Loucy (cell line): ENCODE data around the gene SSTR5.

Experiments used
- H2AFZ ChIP-seq: fragments of 200-600 bp; sonication (generic); 2 replicates; pipeline ENCODE4 v1.6.0; 2016; ENCODE audit warnings: antibody characterized with exemption, mild to moderate bottlenecking, low read length, moderate library complexity
- H3F3A ChIP-seq: fragments of 200-600 bp; 2 replicates; pipeline ENCODE4 v1.6.0; 2016; ENCODE audit warnings: antibody characterized with exemption, low read depth, mild to moderate bottlenecking
- H3K27me3 ChIP-seq: fragments of 200-600 bp; sonication (generic); 2 replicates; pipeline ENCODE4 v1.6.1; 2014; ENCODE audit warnings: low read length, mild to moderate bottlenecking; ENCODE audit not compliant: insufficient read depth, poor library complexity, severe bottlenecking
- H3K36me3 ChIP-seq: fragments of 200-600 bp; sonication (generic); 2 replicates; pipeline ENCODE4 v1.6.1; 2016; ENCODE audit warnings: low read length; ENCODE audit not compliant: insufficient read depth
- H3K4me1 ChIP-seq: fragments of 200-600 bp; sonication (generic); 2 replicates; pipeline ENCODE4 v1.5.1; 2014; ENCODE audit warnings: low read length, mild to moderate bottlenecking; ENCODE audit not compliant: insufficient read depth, poor library complexity, severe bottlenecking
- H3K4me2 ChIP-seq: fragments of 200-600 bp; sonication (generic); 2 replicates; pipeline ENCODE4 v1.6.0; 2014; ENCODE audit warnings: antibody characterized with exemption, low read length, low read depth, mild to moderate bottlenecking; ENCODE audit not compliant: poor library complexity, severe bottlenecking
- H3K4me3 ChIP-seq: fragments of 200-600 bp; sonication (generic); 2 replicates; pipeline ENCODE4 v1.5.1; 2014; ENCODE audit warnings: low read length, mild to moderate bottlenecking, mixed read lengths; ENCODE audit not compliant: poor library complexity, severe bottlenecking
- H3K79me2 ChIP-seq: fragments of 200-600 bp; sonication (generic); 2 replicates; pipeline ENCODE4 v1.6.1; 2014; ENCODE audit warnings: low read length; ENCODE audit not compliant: insufficient read depth
- H3K9ac ChIP-seq: fragments of 200-600 bp; sonication (generic); 2 replicates; pipeline ENCODE4 v1.6.0; 2014; ENCODE audit warnings: mild to moderate bottlenecking, low read depth, low read length, moderate library complexity; ENCODE audit not compliant: poor library complexity, severe bottlenecking
- H3K9me2 ChIP-seq: fragments of 200-600 bp; sonication (generic); replicated peaks from 2 replicates; pipeline ENCODE4 v1.6.1; 2016; ENCODE audit warnings: low read depth, low read length, mixed read lengths
- H3K9me3 ChIP-seq: fragments of 200-600 bp; sonication (generic); 2 replicates; pipeline ENCODE4 v1.6.1; 2014; ENCODE audit warnings: mild to moderate bottlenecking, antibody characterized with exemption, low read length, low read depth; ENCODE audit not compliant: insufficient read depth
- H4K20me1 ChIP-seq: fragments of 200-600 bp; sonication (generic); 2 replicates; pipeline ENCODE4 v1.6.0; 2014; ENCODE audit warnings: antibody characterized with exemption, low read length, mild to moderate bottlenecking; ENCODE audit not compliant: insufficient read depth, poor library complexity, severe bottlenecking
- EZH2phosphoT487 ChIP-seq: fragments of 200-600 bp; IDR thresholded peaks from 2 replicates; pipeline ENCODE4 v1.6.1; 2018; ENCODE audit warnings: antibody characterized with exemption, mild to moderate bottlenecking, moderate library complexity, borderline replicate concordance
- TF ChIP-seq, protein P1 (sequence below): fragments of 200-600 bp; sonication (generic); conservative IDR thresholded peaks from 2 replicates; pipeline ENCODE4 v1.5.1; 2014; ENCODE audit warnings: mild to moderate bottlenecking, antibody characterized with exemption, low read length

SSTR5 gene

GRCh38 chr16:1094124-1094479 lies 21.6 kb downstream of the SSTR5 start:
- Histone ChIP-seq H4K20me1 (no peaks in the 10 kb centered on the region), H3K9me2 (no peaks in the 10 kb centered on the region), H3F3A (no peaks in the 10 kb centered on the region), H3K79me2 (no peaks in the 10 kb centered on the region), H3K4me2 (no peak overlapping the region), H2AFZ (no peak overlapping the region), H3K27me3 (no peaks in the 10 kb centered on the region), H3K4me3 (no peak overlapping the region), H3K9ac (no peak overlapping the region), H3K9me3 (no peaks in the 10 kb centered on the region), H3K36me3 (no peaks in the 10 kb centered on the region), H3K4me1 (no peaks in the 10 kb centered on the region)
- no peak for TF ChIP-seq EZH2phosphoT487
- TF ChIP-seq, protein P1, sequence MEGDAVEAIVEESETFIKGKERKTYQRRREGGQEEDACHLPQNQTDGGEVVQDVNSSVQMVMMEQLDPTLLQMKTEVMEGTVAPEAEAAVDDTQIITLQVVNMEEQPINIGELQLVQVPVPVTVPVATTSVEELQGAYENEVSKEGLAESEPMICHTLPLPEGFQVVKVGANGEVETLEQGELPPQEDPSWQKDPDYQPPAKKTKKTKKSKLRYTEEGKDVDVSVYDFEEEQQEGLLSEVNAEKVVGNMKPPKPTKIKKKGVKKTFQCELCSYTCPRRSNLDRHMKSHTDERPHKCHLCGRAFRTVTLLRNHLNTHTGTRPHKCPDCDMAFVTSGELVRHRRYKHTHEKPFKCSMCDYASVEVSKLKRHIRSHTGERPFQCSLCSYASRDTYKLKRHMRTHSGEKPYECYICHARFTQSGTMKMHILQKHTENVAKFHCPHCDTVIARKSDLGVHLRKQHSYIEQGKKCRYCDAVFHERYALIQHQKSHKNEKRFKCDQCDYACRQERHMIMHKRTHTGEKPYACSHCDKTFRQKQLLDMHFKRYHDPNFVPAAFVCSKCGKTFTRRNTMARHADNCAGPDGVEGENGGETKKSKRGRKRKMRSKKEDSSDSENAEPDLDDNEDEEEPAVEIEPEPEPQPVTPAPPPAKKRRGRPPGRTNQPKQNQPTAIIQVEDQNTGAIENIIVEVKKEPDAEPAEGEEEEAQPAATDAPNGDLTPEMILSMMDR = no peak

DNA sequence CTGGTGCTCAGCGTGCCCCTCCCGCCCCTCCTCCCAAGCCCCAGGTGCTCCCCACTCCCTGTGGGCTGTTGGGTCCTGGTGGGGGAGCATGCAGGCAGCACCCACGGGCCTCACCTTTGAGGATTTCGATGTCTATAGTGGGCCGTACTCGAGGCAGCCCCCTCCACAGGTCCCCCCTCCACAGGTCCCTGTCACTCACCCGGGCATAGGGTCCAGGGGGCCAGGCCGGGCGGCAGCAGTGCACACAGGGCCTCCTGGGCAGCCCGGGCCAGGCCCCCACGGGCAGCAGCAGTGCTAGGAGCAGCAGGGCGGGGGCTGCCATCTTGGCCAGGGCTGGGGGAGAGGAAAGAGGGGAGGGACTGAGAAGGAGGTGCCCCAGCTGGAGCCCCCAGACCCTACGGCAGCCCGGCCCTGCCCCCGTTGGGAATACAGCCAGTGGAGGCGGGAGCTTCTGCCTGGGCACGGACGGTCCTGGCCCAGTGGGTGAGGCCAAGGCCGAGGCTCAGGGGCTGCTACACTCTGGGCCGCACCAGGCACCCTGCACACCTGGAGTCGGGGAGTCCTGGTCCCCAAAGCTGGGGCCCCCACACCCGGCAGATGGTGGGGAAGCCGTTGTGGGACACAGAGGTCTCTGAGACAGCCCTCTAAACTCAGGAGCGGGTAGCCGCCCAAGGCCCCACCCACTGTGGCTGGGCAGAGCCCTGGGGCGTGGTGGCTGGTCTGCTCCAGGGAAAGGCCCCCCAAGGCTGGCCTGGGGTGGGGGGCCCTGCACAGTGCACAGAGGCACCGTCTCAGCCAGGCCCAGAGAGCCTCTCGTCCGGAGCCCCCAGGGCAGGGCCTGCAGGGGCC lies 22.3 kb downstream of the SSTR5 start:
- Histone ChIP-seq H3F3A (no peaks in the 10 kb centered on the region), H3K79me2 (no peaks in the 10 kb centered on the region), H3K4me2 (no peak overlapping the region), H3K27me3 (no peaks in the 10 kb centered on the region), H4K20me1 (no peaks in the 10 kb centered on the region), H3K4me3 (no peak overlapping the region), H3K9me2 (no peaks in the 10 kb centered on the region), H3K36me3 (no peaks in the 10 kb centered on the region), H3K4me1 (no peaks in the 10 kb centered on the region), H3K9ac (no peak overlapping the region), H2AFZ (no peak overlapping the region), H3K9me3 (no peaks in the 10 kb centered on the region)
- TF ChIP-seq, protein P1 = no peak
- TF ChIP-seq EZH2phosphoT487 = no peak

GRCh38 chr16:1095450-1096168 lies 23.1 kb downstream of the SSTR5 start:
- H3K9me2 ChIP-seq = no peaks in the 10 kb centered on the region

More at GRCh38 chr16:1095450-1096168, 23.1 kb downstream of the SSTR5 start:
- Histone ChIP-seq H3F3A (no peaks in the 10 kb centered on the region), H3K4me1 (no peaks in the 10 kb centered on the region), H3K4me3 (no peak overlapping the region), H3K36me3 (no peaks in the 10 kb centered on the region), H2AFZ (no peak overlapping the region), H3K4me2 (no peak overlapping the region), H3K79me2 (no peaks in the 10 kb centered on the region), H3K27me3 (no peaks in the 10 kb centered on the region), H3K9ac (no peak overlapping the region), H3K9me3 (no peaks in the 10 kb centered on the region), H4K20me1 (no peaks in the 10 kb centered on the region)
- no peak for TF ChIP-seq EZH2phosphoT487
- TF ChIP-seq, protein P1 = no peak
